CD8-positive, alpha-beta memory T cell (primary cell): ENCODE data around the gene ZNF350. TPM values are rescaled to one million over a fixed set of nuclear protein-coding genes. Genes with fewer than 3 reads are reported as not detected.
"Not testable (repeated sequence)": the region's sequence is repeated elsewhere in the genome, so short reads cannot be mapped to it uniquely, and the experiment has no call there.

Experiments
- CTCF ChIA-PET: fragments of 350-600 bp; sonication (Branson Sonifier 250); formaldehyde crosslinking; loops from one replicate; lab custom pipeline; 2021; ENCODE audit warnings: antibody characterized with exemption; lab: Charles Lee
- POLR2A ChIA-PET: fragments of 350-600 bp; sonication (Branson Sonifier 250); formaldehyde crosslinking; loops from one replicate; lab custom pipeline; 2021; ENCODE audit warnings: antibody characterized with exemption; lab: Charles Lee
- DNase-seq, 5 donors: peaks; one replicate each; pipeline versions ENCODE4 v3.0.0 to v3.0.0-alpha.2; 2020 to 2022; ENCODE audit warnings: mixed read lengths in 1 of 5
- H3K27ac ChIP-seq: one replicate; pipeline ENCODE4 v1.7.0; 2013; ENCODE audit warnings: low read depth, mild to moderate bottlenecking, low read length, moderate library complexity
- H3K27me3 ChIP-seq: 2 replicates; pipeline ENCODE4 v1.7.0; 2013; ENCODE audit warnings: low read length, mild to moderate bottlenecking; ENCODE audit not compliant: insufficient read depth, poor library complexity, severe bottlenecking
- H3K36me3 ChIP-seq: 2 replicates; pipeline ENCODE4 v1.7.0; 2013; ENCODE audit warnings: mild to moderate bottlenecking, low read length, moderate library complexity; ENCODE audit not compliant: insufficient read depth
- H3K4me1 ChIP-seq: 2 replicates; pipeline ENCODE4 v1.7.0; 2013; ENCODE audit warnings: mild to moderate bottlenecking, low read length, moderate library complexity; ENCODE audit not compliant: insufficient read depth
- H3K4me3 ChIP-seq: 2 replicates; pipeline ENCODE4 v1.7.0; 2013; ENCODE audit warnings: mild to moderate bottlenecking, low read length
- H3K9me3 ChIP-seq: 2 replicates; pipeline ENCODE4 v1.7.0; 2013; ENCODE audit warnings: mild to moderate bottlenecking, low read length
- H3K27ac Mint-ChIP-seq, 8 donors: one replicate each; pipeline ENCODE4 v1.8.0; 2020 to 2021; ENCODE audit warnings: mixed read lengths in 8 of 8, mild to moderate bottlenecking in 6 of 8, inconsistent platforms in 3 of 8, moderate library complexity in 3 of 8
- H3K27me3 Mint-ChIP-seq, 2 donors: one replicate each; pipeline ENCODE4 v1.8.0; 2020 to 2021; ENCODE audit warnings: mixed read lengths in 2 of 2, mild to moderate bottlenecking in 1 of 2, moderate library complexity in 1 of 2
- H3K36me3 Mint-ChIP-seq, 3 donors: one replicate each; pipeline ENCODE4 v1.8.0; 2020 to 2021; ENCODE audit warnings: mixed read lengths in 3 of 3, inconsistent platforms in 1 of 3, mild to moderate bottlenecking in 1 of 3
- H3K4me1 Mint-ChIP-seq, 3 donors: one replicate each; pipeline ENCODE4 v1.8.0; 2020 to 2021; ENCODE audit warnings: mixed read lengths in 3 of 3, inconsistent platforms in 1 of 3, mild to moderate bottlenecking in 1 of 3
- H3K4me3 Mint-ChIP-seq, 7 donors: one replicate each; pipeline ENCODE4 v1.8.0; 2020 to 2021; ENCODE audit warnings: mixed read lengths in 7 of 7, mild to moderate bottlenecking in 6 of 7, moderate library complexity in 4 of 7, inconsistent platforms in 2 of 7
- H3K9me3 Mint-ChIP-seq, 5 donors: one replicate each; pipeline ENCODE4 v1.8.0; 2020 to 2022; ENCODE audit warnings: mixed read lengths in 5 of 5, mild to moderate bottlenecking in 3 of 5, moderate library complexity in 2 of 5, inconsistent platforms in 1 of 5
- polyA plus RNA-seq: library from polyadenylated mRNA; unstranded; fragments of 300-500 nt; fragmentation: Illumina TruSeq; gene quantifications from one replicate; pipeline ENCODE4 v1.2.3, GENCODE V29; 2021
- total RNA-seq, 2 experiments: library from RNA; stranded (reverse); gene quantifications; one replicate each; pipeline ENCODE4 v1.2.3, GENCODE V29; 2021

Gene ZNF350
- total and polyA plus RNA-seq, 3 experiments from 2014 or later, result 9.0 to 19.4 (median 10.0) TPM

DNA sequence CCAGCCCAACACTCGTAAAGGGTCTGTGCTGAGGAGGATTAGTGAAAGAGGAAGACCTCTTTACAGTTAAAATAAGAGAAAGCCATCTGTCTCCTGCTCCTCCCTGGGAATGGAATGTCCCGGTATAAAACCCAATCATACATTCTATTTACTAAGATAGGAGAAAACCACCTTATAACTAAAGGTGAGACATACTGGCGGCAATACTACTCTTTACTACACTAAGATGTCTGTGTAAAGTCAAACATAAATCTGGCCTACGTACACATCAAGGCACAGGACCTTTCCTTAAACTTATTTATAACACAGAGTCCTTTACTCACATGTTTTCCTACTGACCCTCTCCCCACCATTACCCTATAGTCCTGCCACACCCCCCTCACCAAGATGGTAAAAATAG is 3.3 kb downstream of the ZNF350 start:
- ChIA-PET CTCF (no interaction called here), POLR2A (no interaction called here)
- Histone ChIP-seq H3K36me3 (peaks cover 20% of the 10 kb centered on the region), H3K27me3 (no peaks in the 10 kb centered on the region), H3K4me1 (peaks cover 12% of the 10 kb centered on the region), H3K9me3 (peaks cover 50% of the 10 kb centered on the region), H3K27ac (no peak overlapping the region), H3K4me3 (no peak overlapping the region)
- Mint-ChIP-seq H3K4me1 (peaks cover 23 to 55% (median 35%) of the 10 kb centered on the region in 3 donors), H3K9me3 (peaks cover 52 to 84% (median 79%) of the 10 kb centered on the region in 5 donors), H3K27me3 (no peaks in the 10 kb centered on the region), H3K36me3 (peaks cover 42 to 78% (median 77%) of the 10 kb centered on the region in 3 donors), H3K4me3 (no peak overlapping the region), H3K27ac (no peak overlapping the region)
- no peak for DNase-seq

DNA sequence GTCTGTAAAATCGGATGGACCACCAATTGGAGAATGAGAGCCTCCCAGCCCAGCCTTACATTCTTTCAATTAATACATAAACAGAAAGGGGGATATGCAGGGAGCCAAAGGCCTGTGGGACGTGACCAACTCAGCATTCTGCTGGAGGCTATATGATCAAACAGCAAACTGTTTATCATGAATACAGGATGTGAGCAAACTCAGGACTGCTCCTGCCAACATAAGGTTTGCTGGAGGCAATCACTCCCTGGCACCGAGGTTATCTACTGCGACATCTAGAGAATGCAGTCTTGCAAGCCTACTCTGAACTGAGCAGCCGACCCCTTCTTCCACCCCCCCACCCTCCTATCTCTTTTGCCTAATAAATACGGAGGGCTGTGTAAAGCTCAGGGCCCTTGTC is 5.7 kb downstream of the ZNF350 start:
- H3K9me3 Mint-ChIP-seq, result peaks cover 66 to 90% (median 87%) of the 10 kb centered on the region in 5 donors
- CTCF ChIA-PET, result not testable (repeated sequence)

DNA sequence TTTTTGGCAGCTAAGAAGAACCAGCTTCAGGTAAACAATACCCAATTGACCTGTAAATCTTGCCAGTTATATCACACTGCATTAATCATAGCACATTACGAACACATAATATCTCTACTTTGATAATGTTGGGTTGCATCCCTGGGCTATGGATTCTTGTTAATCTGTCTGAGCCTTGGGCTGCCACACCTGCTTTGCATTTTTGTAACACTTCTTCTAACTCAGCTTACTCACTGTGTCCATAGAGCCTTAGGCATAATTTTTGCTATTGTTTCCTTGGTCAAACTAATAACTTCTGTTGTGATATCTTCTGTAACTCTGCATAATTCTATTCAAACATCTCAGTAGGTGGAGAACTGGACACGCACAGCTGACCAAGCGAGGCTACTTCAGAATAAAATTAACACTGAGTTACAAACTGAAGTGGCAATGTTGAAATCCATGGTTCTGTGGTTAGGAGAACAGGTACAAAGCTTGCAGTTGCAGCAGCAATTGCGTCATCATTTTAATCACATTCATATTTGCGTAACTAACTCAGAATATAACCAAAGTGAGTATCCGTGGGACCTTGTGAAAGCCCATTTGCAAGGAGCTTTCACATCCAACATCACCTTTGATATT is 6.4 kb downstream of the ZNF350 start:
- H3K4me1 ChIP-seq, result peaks cover 2% of the 10 kb centered on the region
- Mint-ChIP-seq H3K36me3 (peaks cover 51 to 88% (median 87%) of the 10 kb centered on the region in 3 donors), H3K27ac (no peak overlapping the region), H3K9me3 (peaks cover 63 to 89% (median 88%) of the 10 kb centered on the region in 5 donors), H3K4me1 (peaks cover 16 to 38% (median 20%) of the 10 kb centered on the region in 3 donors), H3K27me3 (no peaks in the 10 kb centered on the region), H3K4me3 (no peak overlapping the region)
- POLR2A ChIA-PET, result interaction anchor here (0.7 kb wide), 1 partner anchor 48 kb away, joined by 3 read pairs; no protein-coding TSS in a partner anchor
- CTCF ChIA-PET, result no interaction called here
- DNase-seq, result no peak
- peaks cover 63% of the 10 kb centered on the region for H3K9me3 ChIP-seq
- H3K36me3 ChIP-seq, result peaks cover 20% of the 10 kb centered on the region
- H3K27me3 ChIP-seq, result no peaks in the 10 kb centered on the region
- no peak overlapping the region for H3K27ac ChIP-seq
- H3K4me3 ChIP-seq, result peak overlapping the region; percentile 18

More for the DNA sequence above, 5.7 kb downstream of the ZNF350 start:
- H3K4me3 ChIP-seq, DNase-seq, H3K27me3 ChIP-seq, H3K27ac ChIP-seq, H3K27ac Mint-ChIP-seq, H3K4me1 ChIP-seq, H3K27me3 Mint-ChIP-seq: not testable (repeated sequence)
- H3K9me3 ChIP-seq, result peaks cover 64% of the 10 kb centered on the region
- POLR2A ChIA-PET, result interaction anchor here (0.7 kb wide), 1 partner anchor 49 kb away, joined by 3 read pairs; no protein-coding TSS in a partner anchor
- Mint-ChIP-seq H3K4me1 (peaks cover 19 to 42% (median 24%) of the 10 kb centered on the region in 3 donors), H3K4me3 (peak overlapping the region in 1 of 7 donors; percentile 36), H3K36me3 (peaks cover 53 to 87% (median 86%) of the 10 kb centered on the region in 3 donors)
- H3K36me3 ChIP-seq, result peaks cover 20% of the 10 kb centered on the region

DNA sequence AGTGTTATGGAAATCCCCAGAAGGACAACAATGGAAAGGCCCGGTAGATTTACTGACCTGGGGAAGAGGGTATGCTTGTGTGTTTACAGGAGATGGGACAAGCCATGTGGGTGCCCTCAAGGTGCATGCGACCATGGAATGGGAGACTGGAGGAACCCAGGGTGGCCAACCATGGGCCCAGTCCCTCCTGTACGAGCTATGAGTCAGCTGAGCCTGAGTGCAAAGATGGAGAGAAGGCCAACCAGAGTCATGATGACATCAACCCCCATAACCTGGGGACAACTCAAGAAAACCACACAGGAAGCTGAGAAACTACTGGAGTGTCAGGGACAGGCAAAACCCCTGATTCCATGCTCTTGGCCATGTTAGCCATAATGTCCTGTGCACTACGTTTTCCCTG is 7.8 kb downstream of the ZNF350 start:
- no peaks in the 10 kb centered on the region for H3K27me3 Mint-ChIP-seq
- Histone ChIP-seq H3K27ac (no peak overlapping the region), H3K4me1 (no peaks in the 10 kb centered on the region), H3K9me3 (peaks cover 74% of the 10 kb centered on the region), H3K36me3 (peaks cover 30% of the 10 kb centered on the region), H3K4me3 (no peak overlapping the region), H3K27me3 (no peaks in the 10 kb centered on the region)
- ChIA-PET POLR2A (no interaction called here), CTCF (no interaction called here)
- peak overlapping the region in 1 of 8 donors; percentile 17 for H3K27ac Mint-ChIP-seq
- H3K36me3 Mint-ChIP-seq, result peaks cover 59 to 92% (median 91%) of the 10 kb centered on the region in 3 donors
- H3K4me3 Mint-ChIP-seq, result no peak overlapping the region
- H3K9me3 Mint-ChIP-seq, result peaks cover 65 to 93% (median 90%) of the 10 kb centered on the region in 5 donors
- peaks cover 13 to 29% (median 15%) of the 10 kb centered on the region in 3 donors for H3K4me1 Mint-ChIP-seq
- no peak for DNase-seq

DNA sequence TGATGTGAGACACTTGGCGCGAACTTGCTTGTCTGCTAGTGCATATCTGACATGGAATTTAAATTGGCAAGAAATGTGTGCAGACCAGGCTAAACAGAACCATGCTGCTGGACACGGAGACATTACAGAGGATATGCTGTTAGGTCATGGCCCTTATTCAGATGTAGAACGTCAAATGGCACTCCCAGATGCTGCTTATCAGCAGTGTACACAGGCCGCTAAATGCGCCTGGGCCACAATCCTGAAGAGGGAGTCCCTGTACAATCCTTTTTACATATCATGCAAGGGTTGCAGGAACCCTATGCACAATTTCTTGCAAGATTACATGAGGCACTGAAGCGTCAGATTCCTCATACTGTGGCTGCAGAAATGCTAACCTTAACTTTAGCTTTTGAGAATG is 9.3 kb downstream of the ZNF350 start:
- H3K27ac ChIP-seq, result no peak overlapping the region
- Mint-ChIP-seq H3K4me1 (peaks cover 7 to 19% (median 8%) of the 10 kb centered on the region in 3 donors), H3K27me3 (no peaks in the 10 kb centered on the region), H3K9me3 (peaks cover 60 to 93% (median 90%) of the 10 kb centered on the region in 5 donors), H3K4me3 (no peak overlapping the region), H3K27ac (no peak overlapping the region), H3K36me3 (peaks cover 59 to 93% (median 93%) of the 10 kb centered on the region in 3 donors)
- peaks cover 36% of the 10 kb centered on the region for H3K36me3 ChIP-seq
- H3K27me3 ChIP-seq, result no peaks in the 10 kb centered on the region
- no peak overlapping the region for H3K4me3 ChIP-seq
- POLR2A ChIA-PET, result no interaction called here
- CTCF ChIA-PET, result no interaction called here
- no peak for DNase-seq
- H3K4me1 ChIP-seq, result no peaks in the 10 kb centered on the region
- peaks cover 73% of the 10 kb centered on the region for H3K9me3 ChIP-seq

DNA sequence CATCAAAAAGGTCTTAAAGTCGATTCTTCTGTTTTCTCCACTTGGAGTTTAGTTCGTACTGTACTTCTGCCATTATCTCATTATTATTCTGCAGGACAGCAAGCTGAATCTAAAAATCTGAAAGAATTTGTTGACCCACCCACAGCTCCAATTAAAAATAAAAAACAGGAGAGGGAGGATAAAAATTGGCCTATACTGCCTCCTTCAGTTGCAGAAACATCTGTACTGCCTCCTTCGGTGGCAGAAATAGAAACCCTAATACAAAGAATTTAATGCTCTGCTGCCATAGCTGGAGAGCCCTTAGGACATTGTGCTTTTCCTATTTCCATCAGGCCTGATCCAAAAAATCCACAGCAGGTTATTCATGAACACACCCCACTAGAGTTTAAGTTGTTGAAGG is 9.8 kb downstream of the ZNF350 start:
- POLR2A ChIA-PET, result no interaction called here
- no peaks in the 10 kb centered on the region for H3K4me1 ChIP-seq
- Mint-ChIP-seq H3K36me3 (peaks cover 59 to 95% (median 94%) of the 10 kb centered on the region in 3 donors), H3K9me3 (peaks cover 59 to 97% (median 91%) of the 10 kb centered on the region in 5 donors), H3K4me3 (no peak overlapping the region), H3K4me1 (peaks cover 7 to 19% (median 8%) of the 10 kb centered on the region in 3 donors), H3K27ac (no peak overlapping the region), H3K27me3 (no peaks in the 10 kb centered on the region)
- no peak overlapping the region for H3K27ac ChIP-seq
- CTCF ChIA-PET, result no interaction called here
- H3K9me3 ChIP-seq, result peaks cover 74% of the 10 kb centered on the region
- no peaks in the 10 kb centered on the region for H3K27me3 ChIP-seq
- H3K4me3 ChIP-seq, result no peak overlapping the region
- DNase-seq, result no peak
- H3K36me3 ChIP-seq, result peaks cover 41% of the 10 kb centered on the region

DNA sequence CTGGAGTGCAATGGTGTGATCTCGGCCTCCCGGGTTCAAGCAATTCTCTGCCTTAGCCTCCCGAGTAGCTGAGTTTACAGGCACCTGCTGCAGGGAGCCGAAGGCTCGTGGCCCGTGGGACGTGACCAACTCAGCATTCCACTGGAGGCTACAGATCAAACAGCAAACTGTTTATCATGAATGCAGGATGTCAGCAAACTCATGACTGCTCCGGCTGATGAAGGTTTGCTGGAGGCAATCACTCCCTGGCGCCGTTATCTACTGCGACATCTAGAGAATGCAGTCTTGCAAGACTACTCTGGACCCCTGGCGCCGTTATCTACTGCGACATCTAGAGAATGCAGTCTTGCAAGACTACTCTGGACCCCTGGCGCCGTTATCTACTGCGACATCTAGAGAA is 10.9 kb downstream of the ZNF350 start:
- Mint-ChIP-seq H3K36me3 (peaks cover 64 to 96% (median 94%) of the 10 kb centered on the region in 3 donors), H3K9me3 (peaks cover 62 to 97% (median 91%) of the 10 kb centered on the region in 5 donors), H3K4me1 (peaks cover 5 to 16% (median 8%) of the 10 kb centered on the region in 3 donors)
- POLR2A ChIA-PET, CTCF ChIA-PET, H3K27ac ChIP-seq, H3K27me3 Mint-ChIP-seq, DNase-seq, H3K27ac Mint-ChIP-seq, H3K4me1 ChIP-seq, H3K4me3 ChIP-seq, H3K27me3 ChIP-seq, H3K4me3 Mint-ChIP-seq: not testable (repeated sequence)
- H3K36me3 ChIP-seq, result peaks cover 52% of the 10 kb centered on the region
- H3K9me3 ChIP-seq, result peaks cover 84% of the 10 kb centered on the region

DNA sequence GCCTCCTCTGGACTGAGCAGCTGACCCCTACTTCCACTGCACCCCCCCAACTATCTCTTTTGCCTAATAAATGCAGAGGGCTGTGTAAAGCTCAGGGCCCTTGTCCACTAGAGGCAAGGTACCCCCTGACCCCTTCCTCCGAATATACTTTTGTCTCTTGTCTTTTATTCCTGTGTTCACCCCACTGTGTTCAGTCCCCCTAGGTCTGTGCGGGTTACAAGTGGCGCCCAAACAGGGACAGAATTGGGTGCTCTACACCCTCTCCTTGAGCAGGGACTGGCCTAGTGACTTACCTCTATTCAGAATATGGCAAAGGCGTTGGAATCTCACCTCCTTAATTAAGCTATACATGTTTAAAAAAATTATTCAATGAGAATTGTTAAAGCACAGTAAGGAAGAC is 15.0 kb downstream of the ZNF350 start:
- Mint-ChIP-seq H3K4me1 (peaks cover 0 to 4% (median 0%) of the 10 kb centered on the region in 3 donors), H3K36me3 (peaks cover 64 to 92% (median 87%) of the 10 kb centered on the region in 3 donors), H3K9me3 (peaks cover 54 to 94% (median 89%) of the 10 kb centered on the region in 5 donors), H3K27ac (no peak overlapping the region), H3K4me3 (no peak overlapping the region), H3K27me3 (no peaks in the 10 kb centered on the region)
- peaks cover 72% of the 10 kb centered on the region for H3K36me3 ChIP-seq
- POLR2A ChIA-PET, result no interaction called here
- no peaks in the 10 kb centered on the region for H3K4me1 ChIP-seq
- DNase-seq, result no peak
- peak overlapping the region; percentile 4 for H3K4me3 ChIP-seq
- no peak overlapping the region for H3K27ac ChIP-seq
- CTCF ChIA-PET, result interaction anchor here (1.2 kb wide), 1 partner anchor 44 kb away, joined by 3 read pairs; no protein-coding TSS in a partner anchor
- peaks cover 74% of the 10 kb centered on the region for H3K9me3 ChIP-seq
- no peaks in the 10 kb centered on the region for H3K27me3 ChIP-seq
